GM18867 (cell line): ENCODE measurements around the gene CHSY3.
"Not testable (repeated sequence)": the region's sequence is repeated elsewhere in the genome, so short reads cannot be mapped to it uniquely, and the experiment has no call there.

Experiments used
- ATAC-seq: cut with Tn5 transposase; IDR thresholded peaks from one replicate; pipeline ENCODE4 v1.9.1; 2021; ENCODE audit warnings: mild to moderate bottlenecking, moderate library complexity; ENCODE audit not compliant: unreplicated experiment

CHSY3 gene

GRCh38 chr5:130141659-130142320, 237.5 kb downstream of the CHSY3 start:
- peak; percentile 95 for ATAC-seq

GRCh38 chr5:130151239-130151638, 247.0 kb downstream of the CHSY3 start:
- no peak for ATAC-seq

- no peak for ATAC-seq
Measured at GRCh38 chr5:130155345-130156011, 251.2 kb downstream of the CHSY3 start.

- no peak for ATAC-seq
Measured at GRCh38 chr5:130158036-130158435, 253.8 kb downstream of the CHSY3 start.

- no peak for ATAC-seq
Measured at GRCh38 chr5:130159968-130160367, 255.7 kb downstream of the CHSY3 start.

GRCh38 chr5:130164966-130165365, 260.7 kb downstream of the CHSY3 start:
- no peak for ATAC-seq

- ATAC-seq: no peak
Measured at GRCh38 chr5:130166839-130167490, 262.7 kb downstream of the CHSY3 start.

- ATAC-seq: no peak
Measured at GRCh38 chr5:130168211-130168610, 263.9 kb downstream of the CHSY3 start.

GRCh38 chr5:130171699-130172098, 267.4 kb downstream of the CHSY3 start:
- ATAC-seq: peak; percentile 49

GRCh38 chr5:130183115-130183514, 278.9 kb downstream of the CHSY3 start:
- no peak for ATAC-seq

- no peak for ATAC-seq
Measured at GRCh38 chr5:130189961-130190360, 285.7 kb downstream of the CHSY3 start.

GRCh38 chr5:130198927-130199326, 294.7 kb downstream of the CHSY3 start:
- ATAC-seq: peak; percentile 97

GRCh38 chr5:130206686-130207085, 302.4 kb downstream of the CHSY3 start:
- ATAC-seq: no peak

GRCh38 chr5:130213607-130214006, 309.3 kb downstream of the CHSY3 start:
- ATAC-seq: no peak

- ATAC-seq: no peak
Measured at GRCh38 chr5:130216286-130216685, 312.0 kb downstream of the CHSY3 start.

- no peak for ATAC-seq
Measured at GRCh38 chr5:130222573-130222972, 318.3 kb downstream of the CHSY3 start.

GRCh38 chr5:130226556-130226955, 322.3 kb downstream of the CHSY3 start:
- ATAC-seq: not testable (repeated sequence)

- ATAC-seq: no peak
Measured at GRCh38 chr5:130227699-130228098, 323.4 kb downstream of the CHSY3 start.

GRCh38 chr5:130231786-130232185, 327.5 kb downstream of the CHSY3 start:
- ATAC-seq: no peak

- ATAC-seq: no peak
Measured at GRCh38 chr5:130234816-130235215, 330.6 kb downstream of the CHSY3 start.
